Measurements from ENCODE around the gene CCDC88B. TPM values are rescaled to one million over a fixed set of nuclear protein-coding genes. Genes with fewer than 3 reads are reported as not detected.

The CCDC88B gene
- total and polyA plus RNA-seq, 2 experiments from 2014 or later: 1.8 to 2.6 TPM

DNA sequence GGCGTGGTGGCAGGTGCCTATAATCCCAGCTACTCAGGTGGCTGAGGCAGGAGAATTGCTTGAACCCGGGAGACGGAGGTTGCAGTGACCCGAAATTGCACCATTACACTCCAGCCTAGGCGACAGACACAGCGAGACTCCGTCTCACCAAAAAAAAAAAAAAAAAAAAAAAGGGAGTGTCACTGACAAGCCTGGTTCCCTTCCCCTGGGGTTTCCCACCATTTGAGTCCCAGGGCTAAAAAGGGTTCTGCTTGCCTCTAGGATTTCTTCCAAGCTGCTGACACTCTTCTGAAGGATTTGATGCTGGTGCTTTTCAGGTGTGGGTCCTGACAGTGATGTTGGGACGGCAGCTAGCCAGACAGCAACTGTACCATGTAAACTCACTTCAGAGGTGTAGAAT lies 1.3 kb upstream of the CCDC88B start:
- 85 to 87% methylated on average over 7 to 8 of the region's 8 CpGs for WGBS, 2 experiments (ENCODE audit: low coverage in 1 of 2, low lambda C conversion rate in 2 of 2, missing lambda C conversion rate in 2 of 2)
- Histone ChIP-seq H4K20me1 (ENCODE audit: insufficient read depth) (no peaks in the 10 kb centered on the region), H3K4me3 (no peak overlapping the region), H3K4me1 (ENCODE audit: insufficient read depth) (no peaks in the 10 kb centered on the region), H3K9me3 (ENCODE audit: low read depth) (no peaks in the 10 kb centered on the region), H2AFZ (no peak overlapping the region), H3F3A (ENCODE audit: insufficient read depth) (no peaks in the 10 kb centered on the region), H3K27ac (no peak overlapping the region), H3K79me2 (ENCODE audit: insufficient read depth) (no peaks in the 10 kb centered on the region), H3K4me2 (ENCODE audit: unreplicated experiment) (no peak overlapping the region), H3K27me3 (replicated peaks; ENCODE audit: insufficient read depth) (no peaks in the 10 kb centered on the region), H3K36me3 (ENCODE audit: low read depth) (no peaks in the 10 kb centered on the region), H3K9ac (no peak overlapping the region), H3K9me2 (ENCODE audit: insufficient read depth) (no peaks in the 10 kb centered on the region)
- no peak for TF ChIP-seq EZH2 (IDR thresholded peaks at IDR 0.05; ENCODE audit: insufficient read depth, poor library complexity, severe bottlenecking)
- no peak for TF ChIP-seq EZH2phosphoT487 (IDR thresholded peaks at IDR 0.05; ENCODE audit: insufficient read depth, low read depth)
- DNase-seq: no peak
- in situ Hi-C loops (cut with MboI): no loop called here

DNA sequence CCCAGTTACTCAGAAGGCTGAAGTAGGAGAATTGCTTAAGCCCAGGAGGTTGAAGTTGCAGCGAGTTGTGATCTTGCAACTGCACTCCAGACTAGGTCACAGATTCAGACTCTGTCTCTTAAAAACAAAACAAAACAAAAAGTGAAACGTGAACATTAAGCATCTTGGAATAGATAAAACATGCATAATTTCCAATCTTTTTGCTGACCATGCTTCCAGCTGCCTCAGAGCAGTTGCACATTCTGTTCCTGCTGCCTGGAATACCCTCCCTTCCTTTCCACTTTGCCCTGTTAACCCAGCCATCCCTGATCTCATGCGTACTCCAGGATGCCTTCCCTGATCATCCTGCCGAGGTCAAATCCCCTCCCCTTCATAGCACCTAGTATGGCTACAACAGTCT lies 718 bp upstream of the CCDC88B start:
- Histone ChIP-seq H4K20me1 (ENCODE audit: insufficient read depth) (no peaks in the 10 kb centered on the region), H3F3A (ENCODE audit: insufficient read depth) (no peaks in the 10 kb centered on the region), H3K4me3 (no peak overlapping the region), H3K27me3 (replicated peaks; ENCODE audit: insufficient read depth) (no peaks in the 10 kb centered on the region), H3K9me3 (ENCODE audit: low read depth) (no peaks in the 10 kb centered on the region), H3K4me2 (ENCODE audit: unreplicated experiment) (no peak overlapping the region), H2AFZ (no peak overlapping the region), H3K27ac (no peak overlapping the region), H3K9me2 (ENCODE audit: insufficient read depth) (no peaks in the 10 kb centered on the region), H3K9ac (no peak overlapping the region), H3K4me1 (ENCODE audit: insufficient read depth) (no peaks in the 10 kb centered on the region), H3K36me3 (ENCODE audit: low read depth) (no peaks in the 10 kb centered on the region), H3K79me2 (ENCODE audit: insufficient read depth) (no peaks in the 10 kb centered on the region)
- in situ Hi-C loops (cut with MboI): no loop called here
- no peak for DNase-seq
- TF ChIP-seq EZH2 (IDR thresholded peaks at IDR 0.05; ENCODE audit: insufficient read depth, poor library complexity, severe bottlenecking): no peak
- no peak for TF ChIP-seq EZH2phosphoT487 (IDR thresholded peaks at IDR 0.05; ENCODE audit: insufficient read depth, low read depth)
- 58 to 63% methylated on average over 4 of the region's 4 CpGs for WGBS, 2 experiments (ENCODE audit: low coverage in 1 of 2, low lambda C conversion rate in 2 of 2, missing lambda C conversion rate in 2 of 2)

DNA sequence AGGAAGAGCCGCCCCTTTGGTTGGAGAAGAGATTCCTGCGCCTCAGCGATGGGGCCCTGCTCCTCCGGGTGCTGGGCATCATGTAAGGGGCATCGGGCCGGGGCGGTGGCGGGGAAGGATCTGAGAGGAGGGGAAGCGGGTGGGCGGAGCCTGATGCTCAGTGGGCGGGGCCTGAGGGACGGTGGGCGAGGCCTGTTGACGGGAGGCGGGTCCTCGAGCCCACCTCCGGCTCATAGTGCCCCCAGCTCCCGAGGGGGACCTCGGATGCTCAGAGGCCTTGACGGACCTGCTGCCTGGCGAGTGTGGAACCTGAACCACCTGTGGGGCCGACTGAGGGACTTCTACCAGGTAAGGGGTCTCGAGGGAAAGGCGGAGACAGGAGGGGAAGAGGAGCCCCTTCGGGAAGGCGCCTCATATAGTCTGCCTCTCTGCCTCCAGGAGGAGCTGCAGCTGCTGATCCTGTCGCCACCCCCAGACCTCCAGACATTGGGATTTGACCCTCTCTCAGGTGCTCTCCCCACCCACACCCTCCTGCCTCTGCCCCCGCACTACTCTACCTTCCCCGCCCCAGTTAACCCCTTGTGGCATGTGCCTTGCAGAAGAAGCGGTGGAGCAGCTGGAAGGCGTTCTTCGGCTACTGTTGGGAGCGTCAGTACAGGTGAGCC lies 799 bp downstream of the CCDC88B start:
- WGBS, 2 experiments (ENCODE audit: low coverage in 1 of 2, low lambda C conversion rate in 2 of 2, missing lambda C conversion rate in 2 of 2): 19 to 30% methylated on average over 15 to 33 of the region's 33 CpGs
- no peaks in the 10 kb centered on the region for H3K9me2 ChIP-seq (ENCODE audit: insufficient read depth)
- no peak overlapping the region for H2AFZ ChIP-seq
- H3K4me3 ChIP-seq: no peak overlapping the region
- H3K36me3 ChIP-seq (ENCODE audit: low read depth): no peaks in the 10 kb centered on the region
- no peaks in the 10 kb centered on the region for H4K20me1 ChIP-seq (ENCODE audit: insufficient read depth)
- peak; percentile 25 for DNase-seq
- no peaks in the 10 kb centered on the region for H3K9me3 ChIP-seq (ENCODE audit: low read depth)
- in situ Hi-C loops (cut with MboI): no loop called here
- H3K9ac ChIP-seq: no peak overlapping the region
- TF ChIP-seq EZH2phosphoT487 (IDR thresholded peaks at IDR 0.05; ENCODE audit: insufficient read depth, low read depth): no peak
- no peak for TF ChIP-seq EZH2 (IDR thresholded peaks at IDR 0.05; ENCODE audit: insufficient read depth, poor library complexity, severe bottlenecking)
- H3K4me1 ChIP-seq (ENCODE audit: insufficient read depth): no peaks in the 10 kb centered on the region
- no peaks in the 10 kb centered on the region for H3K79me2 ChIP-seq (ENCODE audit: insufficient read depth)
- H3K27ac ChIP-seq: no peak overlapping the region
- H3K4me2 ChIP-seq (ENCODE audit: unreplicated experiment): no peak overlapping the region
- H3K27me3 ChIP-seq (replicated peaks; ENCODE audit: insufficient read depth): no peaks in the 10 kb centered on the region
- no peaks in the 10 kb centered on the region for H3F3A ChIP-seq (ENCODE audit: insufficient read depth)

DNA sequence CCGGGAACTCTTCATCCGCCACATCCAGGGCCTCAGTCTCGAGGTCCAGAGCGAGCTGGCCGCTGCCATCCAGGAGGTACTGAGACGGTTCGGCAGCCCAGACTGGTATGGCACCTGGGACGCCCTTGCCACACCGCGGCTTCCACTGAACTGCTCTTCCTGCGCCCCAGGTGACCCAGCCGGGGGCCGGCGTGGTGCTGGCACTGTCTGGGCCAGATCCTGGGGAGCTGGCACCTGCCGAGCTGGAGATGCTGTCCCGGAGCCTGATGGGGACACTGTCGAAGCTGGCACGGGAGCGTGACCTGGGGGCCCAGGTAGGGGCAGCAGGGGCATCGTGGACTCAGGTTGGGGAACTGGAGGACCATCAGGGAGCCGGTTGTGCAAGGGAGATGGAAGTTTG lies 1.4 kb downstream of the CCDC88B start:
- Histone ChIP-seq H3K27ac (no peak overlapping the region), H4K20me1 (ENCODE audit: insufficient read depth) (no peaks in the 10 kb centered on the region), H2AFZ (no peak overlapping the region), H3K4me2 (ENCODE audit: unreplicated experiment) (no peak overlapping the region), H3K36me3 (ENCODE audit: low read depth) (no peaks in the 10 kb centered on the region), H3K4me1 (ENCODE audit: insufficient read depth) (no peaks in the 10 kb centered on the region), H3K9me2 (ENCODE audit: insufficient read depth) (no peaks in the 10 kb centered on the region), H3K4me3 (no peak overlapping the region), H3K9me3 (ENCODE audit: low read depth) (no peaks in the 10 kb centered on the region), H3F3A (ENCODE audit: insufficient read depth) (no peaks in the 10 kb centered on the region), H3K27me3 (replicated peaks; ENCODE audit: insufficient read depth) (no peaks in the 10 kb centered on the region), H3K9ac (no peak overlapping the region), H3K79me2 (ENCODE audit: insufficient read depth) (no peaks in the 10 kb centered on the region)
- WGBS, 2 experiments (ENCODE audit: low coverage in 1 of 2, low lambda C conversion rate in 2 of 2, missing lambda C conversion rate in 2 of 2): 83 to 88% methylated on average over 19 to 21 of the region's 21 CpGs
- no peak for DNase-seq
- TF ChIP-seq EZH2phosphoT487 (IDR thresholded peaks at IDR 0.05; ENCODE audit: insufficient read depth, low read depth) (no peak), EZH2 (IDR thresholded peaks at IDR 0.05; ENCODE audit: insufficient read depth, poor library complexity, severe bottlenecking) (no peak)
- in situ Hi-C loops (cut with MboI): no loop called here
